Measurements from ENCODE around the gene ZDHHC21.
A peak's percentile ranks its signal among the peaks of the same experiment; 100 is the strongest.
"Not testable (repeated sequence)": the region's sequence is repeated elsewhere in the genome, so short reads cannot be mapped to it uniquely, and the experiment has no call there.

The ZDHHC21 gene

DNA sequence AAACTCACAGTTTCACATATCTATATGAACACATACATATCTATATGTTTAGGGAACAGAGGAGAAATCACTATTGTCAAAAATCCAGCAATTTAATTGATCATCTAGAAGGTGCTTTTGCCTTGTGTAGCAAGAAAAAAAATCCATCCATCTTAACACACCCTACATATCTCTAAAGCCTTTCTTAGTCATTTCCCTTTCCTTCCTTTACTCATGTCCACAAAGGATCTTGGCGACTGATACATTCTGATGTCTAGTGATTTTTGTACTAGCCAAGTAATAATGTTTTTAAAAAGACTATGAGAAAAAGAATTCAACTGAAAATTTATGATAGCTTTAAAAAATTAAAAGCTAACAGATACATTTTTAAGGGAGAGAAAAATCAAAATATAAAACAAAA lies 22.5 kb downstream of the ZDHHC21 start:
- no peak for DNase-seq (ENCODE audit: low spot score)
- TF ChIP-seq, protein P1, sequence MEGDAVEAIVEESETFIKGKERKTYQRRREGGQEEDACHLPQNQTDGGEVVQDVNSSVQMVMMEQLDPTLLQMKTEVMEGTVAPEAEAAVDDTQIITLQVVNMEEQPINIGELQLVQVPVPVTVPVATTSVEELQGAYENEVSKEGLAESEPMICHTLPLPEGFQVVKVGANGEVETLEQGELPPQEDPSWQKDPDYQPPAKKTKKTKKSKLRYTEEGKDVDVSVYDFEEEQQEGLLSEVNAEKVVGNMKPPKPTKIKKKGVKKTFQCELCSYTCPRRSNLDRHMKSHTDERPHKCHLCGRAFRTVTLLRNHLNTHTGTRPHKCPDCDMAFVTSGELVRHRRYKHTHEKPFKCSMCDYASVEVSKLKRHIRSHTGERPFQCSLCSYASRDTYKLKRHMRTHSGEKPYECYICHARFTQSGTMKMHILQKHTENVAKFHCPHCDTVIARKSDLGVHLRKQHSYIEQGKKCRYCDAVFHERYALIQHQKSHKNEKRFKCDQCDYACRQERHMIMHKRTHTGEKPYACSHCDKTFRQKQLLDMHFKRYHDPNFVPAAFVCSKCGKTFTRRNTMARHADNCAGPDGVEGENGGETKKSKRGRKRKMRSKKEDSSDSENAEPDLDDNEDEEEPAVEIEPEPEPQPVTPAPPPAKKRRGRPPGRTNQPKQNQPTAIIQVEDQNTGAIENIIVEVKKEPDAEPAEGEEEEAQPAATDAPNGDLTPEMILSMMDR (IDR thresholded peaks at IDR 0.05; ENCODE audit: borderline replicate concordance, control extremely low read depth, extremely low read depth, insufficient read depth, missing control alignments), result no peak
- in situ Hi-C loops (cut with MboI; ENCODE audit: low sequenced_read_pairs, unreplicated experiment), result no loop called here

DNA sequence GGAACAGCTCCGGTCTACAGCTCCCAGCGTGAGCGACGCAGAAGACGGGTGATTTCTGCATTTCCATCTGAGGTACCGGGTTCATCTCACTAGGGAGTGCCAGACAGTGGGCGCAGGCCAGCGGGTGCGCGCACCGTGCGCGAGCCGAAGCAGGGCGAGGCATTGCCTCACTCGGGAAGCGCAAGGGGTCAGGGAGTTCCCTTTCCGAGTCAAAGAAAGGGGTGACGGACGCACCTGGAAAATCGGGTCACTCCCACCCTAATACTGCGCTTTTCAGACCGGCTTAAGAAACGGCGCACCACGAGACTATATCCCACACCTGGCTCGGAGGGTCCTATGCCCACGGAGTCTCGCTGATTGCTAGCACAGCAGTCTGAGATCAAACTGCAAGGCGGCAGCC lies 29.2 kb downstream of the ZDHHC21 start:
- DNase-seq (ENCODE audit: low spot score); in situ Hi-C loops (cut with MboI; ENCODE audit: low sequenced_read_pairs, unreplicated experiment): not testable (repeated sequence)

DNA sequence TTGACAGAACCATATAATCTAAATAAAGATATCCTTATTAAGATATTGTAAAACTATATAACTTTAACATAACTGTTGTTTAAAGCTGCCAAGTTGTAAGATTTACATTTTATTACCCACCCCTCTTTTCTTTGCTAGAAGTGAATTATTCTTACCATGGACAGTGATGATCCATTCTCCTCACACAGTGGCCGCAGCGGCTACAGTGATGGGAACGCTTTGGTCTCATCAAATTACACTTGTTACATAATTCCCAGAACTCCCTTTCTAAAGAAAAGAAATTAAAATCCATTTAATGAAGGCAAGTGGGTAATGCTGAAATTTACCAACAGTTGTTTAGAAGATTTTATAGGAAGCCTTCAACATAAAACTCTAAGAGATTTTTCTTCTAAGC lies 31.2 kb downstream of the ZDHHC21 start:
- TF ChIP-seq, protein P1 (IDR thresholded peaks at IDR 0.05; ENCODE audit: borderline replicate concordance, control extremely low read depth, extremely low read depth, insufficient read depth, missing control alignments), result no peak
- in situ Hi-C loops (cut with MboI; ENCODE audit: low sequenced_read_pairs, unreplicated experiment), result no loop called here
- DNase-seq (ENCODE audit: low spot score), result no peak

DNA sequence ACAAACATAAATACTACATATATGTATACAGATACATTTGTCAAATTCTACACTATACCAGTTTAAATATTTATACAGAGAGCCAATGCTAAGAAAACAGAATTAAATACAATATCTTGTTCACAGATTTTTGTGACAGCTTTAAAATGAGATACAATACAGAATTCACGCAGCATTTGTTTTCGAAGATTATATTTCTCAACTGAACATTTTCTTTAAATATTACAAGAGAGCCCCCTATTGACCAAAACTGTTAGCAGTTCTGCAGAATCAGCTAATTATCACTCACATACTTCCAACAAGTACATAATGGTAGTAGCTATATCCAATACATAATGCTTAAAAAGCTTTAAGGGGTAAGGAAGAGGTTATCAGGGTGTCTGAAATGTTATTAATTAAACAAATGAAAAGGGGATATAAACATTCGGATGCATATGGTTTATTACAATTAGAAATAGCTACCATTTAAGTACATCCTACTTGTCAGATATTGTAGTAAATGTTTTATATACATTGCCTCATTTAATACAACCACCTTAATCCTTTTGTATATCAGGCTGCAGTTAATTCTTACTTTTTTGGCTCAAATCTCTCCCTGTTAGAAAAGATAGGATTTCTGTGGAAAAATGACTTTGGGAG lies 31.7 kb downstream of the ZDHHC21 start:
- peak; percentile 37 for DNase-seq (ENCODE audit: low spot score)
- TF ChIP-seq, protein P1 (IDR thresholded peaks at IDR 0.05; ENCODE audit: borderline replicate concordance, control extremely low read depth, extremely low read depth, insufficient read depth, missing control alignments), result peak; percentile 34
- in situ Hi-C loops (cut with MboI; ENCODE audit: low sequenced_read_pairs, unreplicated experiment), result no loop called here

DNA sequence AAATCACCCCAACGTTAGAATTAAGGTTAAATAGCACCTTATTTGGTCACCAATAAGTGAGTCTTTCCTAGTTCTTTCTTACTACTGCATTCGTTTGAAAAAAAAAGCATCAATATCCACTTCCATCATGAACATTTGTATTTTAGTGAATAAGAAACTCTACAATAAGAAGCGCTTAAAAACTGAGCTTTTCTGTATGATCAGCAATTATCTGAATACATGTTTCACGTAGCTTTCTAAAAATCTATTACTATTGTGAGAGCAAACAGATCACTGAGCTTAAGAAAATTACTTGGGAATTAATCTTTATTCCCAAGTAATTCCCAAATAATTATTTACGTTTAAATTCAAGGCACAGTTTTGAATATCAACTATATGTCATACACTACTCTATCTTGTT lies 32.5 kb downstream of the ZDHHC21 start:
- in situ Hi-C loops (cut with MboI; ENCODE audit: low sequenced_read_pairs, unreplicated experiment), result no loop called here
- TF ChIP-seq, protein P1 (IDR thresholded peaks at IDR 0.05; ENCODE audit: borderline replicate concordance, control extremely low read depth, extremely low read depth, insufficient read depth, missing control alignments), result no peak

DNA sequence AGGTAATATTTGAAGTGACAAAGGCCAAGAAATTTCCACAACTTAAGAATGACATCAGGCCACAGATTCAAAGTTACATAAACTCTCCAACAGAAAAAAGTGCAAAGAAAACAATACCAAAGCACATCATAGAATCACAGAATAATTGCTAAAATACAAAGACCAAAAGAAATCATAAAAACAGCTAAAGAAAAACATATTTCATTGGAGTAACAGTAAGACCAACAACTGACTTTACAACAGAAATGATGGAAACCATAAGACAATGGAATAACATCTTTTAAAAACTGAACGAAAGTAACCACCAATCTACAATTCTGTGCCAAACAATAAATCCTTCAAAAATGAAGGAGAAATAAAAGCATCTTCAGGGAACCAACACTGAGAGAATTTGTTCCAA lies 38.3 kb downstream of the ZDHHC21 start:
- TF ChIP-seq, protein P1 (IDR thresholded peaks at IDR 0.05; ENCODE audit: borderline replicate concordance, control extremely low read depth, extremely low read depth, insufficient read depth, missing control alignments), result no peak
- in situ Hi-C loops (cut with MboI; ENCODE audit: low sequenced_read_pairs, unreplicated experiment), result no loop called here
- DNase-seq (ENCODE audit: low spot score), result no peak

More for the DNA sequence above, 32.5 kb downstream of the ZDHHC21 start:
- no peak for DNase-seq (ENCODE audit: low spot score)

DNA sequence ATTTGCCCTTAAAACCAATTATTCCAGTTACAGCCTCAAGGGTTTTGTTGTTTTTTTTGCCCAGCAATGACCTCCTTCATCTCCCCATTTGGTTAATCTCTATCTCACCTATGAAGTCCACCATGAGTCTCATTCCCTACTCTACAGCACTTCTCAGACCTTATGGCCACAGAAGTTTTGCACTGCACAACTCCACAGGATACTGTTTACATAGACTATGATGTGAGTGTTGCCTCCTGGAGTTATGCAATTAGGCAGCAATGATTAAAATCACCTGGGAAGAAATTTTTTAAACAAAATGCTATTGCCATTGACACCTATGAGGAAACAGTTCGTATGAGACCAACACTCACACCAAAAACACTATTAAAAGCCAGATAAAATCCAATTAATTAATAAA lies 39.7 kb downstream of the ZDHHC21 start:
- in situ Hi-C loops (cut with MboI; ENCODE audit: low sequenced_read_pairs, unreplicated experiment), result no loop called here
- TF ChIP-seq, protein P1 (IDR thresholded peaks at IDR 0.05; ENCODE audit: borderline replicate concordance, control extremely low read depth, extremely low read depth, insufficient read depth, missing control alignments), result no peak
- no peak for DNase-seq (ENCODE audit: low spot score)

Measured in GM13976 (cell line).